CD8-positive, alpha-beta memory T cell (primary cell): ENCODE data around the gene NSG1. TPM values are rescaled to one million over a fixed set of nuclear protein-coding genes. Genes with fewer than 3 reads are reported as not detected.

ENCODE experiments used
- CTCF ChIA-PET: fragments of 350-600 bp; sonication (Branson Sonifier 250); formaldehyde crosslinking; loops from one replicate; lab custom pipeline; 2021; ENCODE audit warnings: antibody characterized with exemption; lab: Charles Lee
- POLR2A ChIA-PET: fragments of 350-600 bp; sonication (Branson Sonifier 250); formaldehyde crosslinking; loops from one replicate; lab custom pipeline; 2021; ENCODE audit warnings: antibody characterized with exemption; lab: Charles Lee
- DNase-seq, 5 donors: peaks; one replicate each; pipeline versions ENCODE4 v3.0.0 to v3.0.0-alpha.2; 2020 to 2022; ENCODE audit warnings: mixed read lengths in 1 of 5
- H3K27ac ChIP-seq: one replicate; pipeline ENCODE4 v1.7.0; 2013; ENCODE audit warnings: low read depth, mild to moderate bottlenecking, low read length, moderate library complexity
- H3K27me3 ChIP-seq: 2 replicates; pipeline ENCODE4 v1.7.0; 2013; ENCODE audit warnings: low read length, mild to moderate bottlenecking; ENCODE audit not compliant: insufficient read depth, poor library complexity, severe bottlenecking
- H3K36me3 ChIP-seq: 2 replicates; pipeline ENCODE4 v1.7.0; 2013; ENCODE audit warnings: mild to moderate bottlenecking, low read length, moderate library complexity; ENCODE audit not compliant: insufficient read depth
- H3K4me1 ChIP-seq: 2 replicates; pipeline ENCODE4 v1.7.0; 2013; ENCODE audit warnings: mild to moderate bottlenecking, low read length, moderate library complexity; ENCODE audit not compliant: insufficient read depth
- H3K4me3 ChIP-seq: 2 replicates; pipeline ENCODE4 v1.7.0; 2013; ENCODE audit warnings: mild to moderate bottlenecking, low read length
- H3K9me3 ChIP-seq: 2 replicates; pipeline ENCODE4 v1.7.0; 2013; ENCODE audit warnings: mild to moderate bottlenecking, low read length
- H3K27ac Mint-ChIP-seq, 8 donors: one replicate each; pipeline ENCODE4 v1.8.0; 2020 to 2021; ENCODE audit warnings: mixed read lengths in 8 of 8, mild to moderate bottlenecking in 6 of 8, inconsistent platforms in 3 of 8, moderate library complexity in 3 of 8
- H3K27me3 Mint-ChIP-seq, 2 donors: one replicate each; pipeline ENCODE4 v1.8.0; 2020 to 2021; ENCODE audit warnings: mixed read lengths in 2 of 2, mild to moderate bottlenecking in 1 of 2, moderate library complexity in 1 of 2
- H3K36me3 Mint-ChIP-seq, 3 donors: one replicate each; pipeline ENCODE4 v1.8.0; 2020 to 2021; ENCODE audit warnings: mixed read lengths in 3 of 3, inconsistent platforms in 1 of 3, mild to moderate bottlenecking in 1 of 3
- H3K4me1 Mint-ChIP-seq, 3 donors: one replicate each; pipeline ENCODE4 v1.8.0; 2020 to 2021; ENCODE audit warnings: mixed read lengths in 3 of 3, inconsistent platforms in 1 of 3, mild to moderate bottlenecking in 1 of 3
- H3K4me3 Mint-ChIP-seq, 7 donors: one replicate each; pipeline ENCODE4 v1.8.0; 2020 to 2021; ENCODE audit warnings: mixed read lengths in 7 of 7, mild to moderate bottlenecking in 6 of 7, moderate library complexity in 4 of 7, inconsistent platforms in 2 of 7
- H3K9me3 Mint-ChIP-seq, 5 donors: one replicate each; pipeline ENCODE4 v1.8.0; 2020 to 2022; ENCODE audit warnings: mixed read lengths in 5 of 5, mild to moderate bottlenecking in 3 of 5, moderate library complexity in 2 of 5, inconsistent platforms in 1 of 5
- polyA plus RNA-seq: library from polyadenylated mRNA; unstranded; fragments of 300-500 nt; fragmentation: Illumina TruSeq; gene quantifications from one replicate; pipeline ENCODE4 v1.2.3, GENCODE V29; 2021
- total RNA-seq, 2 experiments: library from RNA; stranded (reverse); gene quantifications; one replicate each; pipeline ENCODE4 v1.2.3, GENCODE V29; 2021

NSG1 gene
- total and polyA plus RNA-seq, 3 experiments from 2014 or later: 15.1 to 49.8 (median 16.3) TPM

DNA sequence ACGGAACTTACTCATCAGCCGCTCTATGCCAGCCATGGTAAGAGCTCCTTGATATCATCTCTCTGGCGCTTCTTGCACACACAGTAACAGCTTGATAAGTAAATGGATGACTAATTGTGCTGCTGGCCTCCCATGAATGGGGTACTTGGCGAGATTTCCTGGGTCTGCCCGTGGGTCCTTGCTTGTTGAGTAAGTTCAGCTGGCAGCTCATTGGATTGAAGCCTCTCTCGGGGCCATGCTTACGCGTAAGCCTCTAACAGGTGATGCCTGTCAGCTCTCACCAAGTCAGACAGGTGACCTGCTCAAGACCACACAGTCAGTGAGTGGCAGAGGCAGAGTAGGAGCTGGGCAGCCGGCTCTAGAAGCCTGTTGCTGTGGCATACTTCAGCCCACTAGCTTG is 7.7 kb downstream of the NSG1 start:
- H3K9me3 ChIP-seq: no peaks in the 10 kb centered on the region
- no peak overlapping the region for H3K4me3 ChIP-seq
- H3K36me3 ChIP-seq: no peaks in the 10 kb centered on the region
- H3K27ac ChIP-seq: no peak overlapping the region
- DNase-seq: no peak
- CTCF ChIA-PET: interaction anchor here (1.0 kb wide), 1 partner anchor 59 kb away, joined by 3 read pairs; no protein-coding TSS in a partner anchor
- Mint-ChIP-seq H3K36me3 (peaks cover 18 to 86% (median 19%) of the 10 kb centered on the region in 3 donors), H3K27ac (peak overlapping the region in 1 of 8 donors; percentile 66), H3K4me1 (peaks cover 7 to 36% (median 29%) of the 10 kb centered on the region in 3 donors), H3K27me3 (peaks cover 2 to 4% of the 10 kb centered on the region in 2 donors), H3K9me3 (no peaks in the 10 kb centered on the region), H3K4me3 (peak overlapping the region in 1 of 7 donors; percentile 47)
- POLR2A ChIA-PET: interaction anchor here (0.6 kb wide), 1 partner anchor 28 kb away, joined by 5 read pairs; no protein-coding TSS in a partner anchor
- no peaks in the 10 kb centered on the region for H3K4me1 ChIP-seq
- H3K27me3 ChIP-seq: no peaks in the 10 kb centered on the region

DNA sequence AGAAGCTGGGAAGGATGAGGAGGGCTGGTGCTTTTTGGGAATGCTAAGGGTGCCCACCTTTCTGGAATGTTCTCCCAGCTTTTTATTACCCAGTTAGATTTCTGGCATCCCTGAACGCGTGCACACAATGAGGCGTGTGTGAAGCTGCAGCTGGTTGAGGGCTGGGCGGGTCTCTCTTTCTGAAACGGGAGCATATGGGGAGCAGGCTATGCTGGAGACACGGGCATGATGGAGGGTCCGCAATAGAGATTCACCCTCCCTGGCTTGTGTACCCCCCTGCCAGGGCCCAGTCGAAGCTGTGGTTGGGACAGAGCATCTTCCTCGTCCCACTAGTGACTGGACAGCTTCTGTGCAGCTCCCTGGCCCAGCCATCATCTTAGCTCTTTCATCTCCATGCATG is 8.5 kb downstream of the NSG1 start:
- no peak overlapping the region for H3K4me3 Mint-ChIP-seq
- H3K36me3 Mint-ChIP-seq: peaks cover 18 to 88% (median 19%) of the 10 kb centered on the region in 3 donors
- H3K27me3 Mint-ChIP-seq: peaks cover 0 to 4% of the 10 kb centered on the region in 2 donors
- no peak for DNase-seq
- peak overlapping the region in 1 of 8 donors; percentile 31 for H3K27ac Mint-ChIP-seq
- H3K9me3 Mint-ChIP-seq: peaks cover 0 to 2% (median 0%) of the 10 kb centered on the region in 5 donors
- H3K4me1 Mint-ChIP-seq: peaks cover 7 to 39% (median 28%) of the 10 kb centered on the region in 3 donors
- H3K4me3 ChIP-seq: no peak overlapping the region
- no peaks in the 10 kb centered on the region for H3K36me3 ChIP-seq
- no peaks in the 10 kb centered on the region for H3K4me1 ChIP-seq
- ChIA-PET POLR2A (no interaction called here), CTCF (interaction anchor here (1.0 kb wide), 1 partner anchor 60 kb away, joined by 3 read pairs; no protein-coding TSS in a partner anchor)
- H3K9me3 ChIP-seq: no peaks in the 10 kb centered on the region
- H3K27me3 ChIP-seq: no peaks in the 10 kb centered on the region
- H3K27ac ChIP-seq: no peak overlapping the region

DNA sequence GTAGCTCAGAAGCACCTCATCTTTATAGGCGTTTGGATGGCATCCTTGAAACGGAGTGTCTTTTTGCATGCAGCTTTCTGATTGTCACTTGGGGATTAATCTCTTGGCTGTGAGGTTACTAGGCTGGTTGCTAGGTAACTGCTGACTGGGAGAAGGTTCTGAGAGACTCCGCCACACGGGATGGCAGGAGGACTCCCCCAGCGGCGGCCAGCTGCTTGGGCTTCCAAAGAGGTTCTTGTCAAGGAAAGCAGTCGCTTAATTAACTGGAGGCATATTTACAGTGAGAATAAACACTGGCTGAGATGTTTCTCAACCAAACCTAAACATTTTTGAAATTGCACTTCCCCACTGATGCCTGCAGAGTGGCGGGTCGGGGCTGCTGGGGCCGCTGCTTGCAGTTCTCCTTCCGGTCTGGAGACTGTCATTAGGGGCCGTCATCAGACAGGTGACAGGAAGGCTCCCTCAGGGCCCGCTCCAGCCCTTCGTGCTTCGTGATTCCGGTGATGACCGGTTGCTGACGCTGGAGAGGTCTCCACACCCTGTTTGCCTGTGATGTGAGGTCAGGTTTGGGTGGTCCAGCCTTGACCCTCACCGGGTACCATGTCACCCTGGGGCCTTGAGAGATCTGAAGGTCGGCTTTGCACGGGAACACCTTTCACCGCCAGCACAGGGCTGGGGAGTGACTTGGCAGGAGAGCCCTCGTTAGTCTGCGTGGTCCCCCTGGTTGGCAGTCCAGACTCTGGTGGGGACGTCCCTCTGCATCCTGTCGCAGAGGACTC is 9.1 kb downstream of the NSG1 start:
- H3K4me3 Mint-ChIP-seq: no peak overlapping the region
- Histone ChIP-seq H3K27ac (no peak overlapping the region), H3K36me3 (no peaks in the 10 kb centered on the region), H3K27me3 (no peaks in the 10 kb centered on the region), H3K4me1 (no peaks in the 10 kb centered on the region), H3K4me3 (no peak overlapping the region), H3K9me3 (no peaks in the 10 kb centered on the region)
- peaks cover 7 to 40% (median 28%) of the 10 kb centered on the region in 3 donors for H3K4me1 Mint-ChIP-seq
- H3K36me3 Mint-ChIP-seq: peaks cover 18 to 89% (median 19%) of the 10 kb centered on the region in 3 donors
- peaks cover 0 to 4% of the 10 kb centered on the region in 2 donors for H3K27me3 Mint-ChIP-seq
- peak overlapping the region in 2 of 8 donors; percentile 3 to 31 for H3K27ac Mint-ChIP-seq
- POLR2A ChIA-PET: interaction anchor here (0.7 kb wide), 1 partner anchor 20 kb away, joined by 8 read pairs; no protein-coding TSS in a partner anchor
- no peak for DNase-seq
- CTCF ChIA-PET: interaction anchor here (0.7 to 1.0 kb wide), 2 partner anchors 11 to 60 kb away, joined by 3 read pairs; no protein-coding TSS in a partner anchor
- H3K9me3 Mint-ChIP-seq: peaks cover 0 to 2% (median 0%) of the 10 kb centered on the region in 5 donors

DNA sequence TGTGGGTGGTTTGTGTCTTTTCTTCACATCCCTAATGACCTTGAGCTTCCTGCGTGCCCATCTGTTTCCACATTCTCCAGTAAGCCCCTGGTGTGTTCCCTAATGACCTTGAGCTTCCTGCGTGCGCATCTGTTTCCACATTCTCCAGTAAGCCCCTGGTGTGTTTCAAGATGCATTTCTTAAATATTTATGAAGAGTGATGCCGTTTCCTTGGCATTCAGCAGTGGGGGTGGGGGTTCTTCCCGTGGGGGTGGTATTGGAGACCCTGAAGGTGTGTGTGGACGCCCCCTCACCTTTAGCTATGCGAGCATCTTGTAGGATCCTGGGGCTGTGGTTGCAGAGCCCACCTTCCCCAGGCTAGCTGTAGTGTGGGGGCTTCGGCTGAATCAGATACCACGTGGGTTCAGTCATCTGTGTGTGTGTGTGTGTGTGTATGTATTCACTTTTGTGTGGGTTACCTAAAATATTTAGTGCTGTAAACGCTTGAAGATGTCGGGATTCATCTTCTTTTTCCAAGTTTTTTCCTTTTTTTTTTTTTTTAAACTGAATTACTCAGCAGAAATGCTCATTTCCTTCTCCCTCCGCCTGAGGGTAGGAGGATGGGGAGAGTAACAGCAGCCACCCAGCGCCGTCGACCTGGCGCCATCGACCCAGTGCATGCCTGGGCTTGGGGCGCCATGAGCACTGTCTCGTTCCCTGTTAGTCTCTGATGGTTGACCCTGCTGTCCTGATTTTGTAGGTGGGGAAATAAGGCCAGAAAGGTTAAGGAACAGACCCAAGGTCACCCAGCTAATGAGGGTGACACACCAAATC is 9.9 kb downstream of the NSG1 start:
- no peaks in the 10 kb centered on the region for H3K4me1 ChIP-seq
- Mint-ChIP-seq H3K36me3 (peaks cover 14 to 88% (median 18%) of the 10 kb centered on the region in 3 donors), H3K27me3 (peaks cover 0 to 9% of the 10 kb centered on the region in 2 donors), H3K9me3 (peaks cover 0 to 2% (median 0%) of the 10 kb centered on the region in 5 donors), H3K4me1 (peaks cover 7 to 40% (median 24%) of the 10 kb centered on the region in 3 donors), H3K4me3 (no peak overlapping the region), H3K27ac (peak overlapping the region in 2 of 8 donors; percentile 29 to 43)
- no peaks in the 10 kb centered on the region for H3K36me3 ChIP-seq
- ChIA-PET POLR2A (interaction anchor here (0.7 kb wide), 1 partner anchor 21 kb away, joined by 8 read pairs; no protein-coding TSS in a partner anchor), CTCF (interaction anchor here (0.7 kb wide), 1 partner anchor 12 kb away, joined by 3 read pairs; no protein-coding TSS in a partner anchor)
- H3K27ac ChIP-seq: no peak overlapping the region
- DNase-seq: no peak
- H3K9me3 ChIP-seq: no peaks in the 10 kb centered on the region
- H3K27me3 ChIP-seq: no peaks in the 10 kb centered on the region
- no peak overlapping the region for H3K4me3 ChIP-seq

DNA sequence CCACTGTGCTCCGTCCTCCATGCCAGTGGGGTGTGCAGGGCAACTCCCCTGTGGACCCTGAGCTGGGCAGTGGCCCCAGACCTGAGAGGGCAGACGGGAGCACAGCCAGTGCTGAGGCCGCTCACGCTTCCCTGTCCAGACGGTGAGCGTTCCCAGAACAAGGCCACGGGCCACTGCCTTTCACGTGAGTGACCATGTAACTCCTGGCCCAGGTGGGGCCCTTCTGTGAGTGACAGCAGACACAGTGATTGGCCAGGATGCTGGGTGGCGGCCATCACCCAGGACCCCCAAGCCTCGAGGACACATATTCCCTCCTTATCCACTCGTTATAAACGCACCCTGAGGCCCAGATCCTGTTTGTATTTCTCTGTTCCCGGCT is 10.5 kb downstream of the NSG1 start:
- H3K4me3 ChIP-seq: no peak overlapping the region
- H3K36me3 ChIP-seq: no peaks in the 10 kb centered on the region
- CTCF ChIA-PET: no interaction called here
- peaks cover 11 to 83% (median 18%) of the 10 kb centered on the region in 3 donors for H3K36me3 Mint-ChIP-seq
- H3K4me1 Mint-ChIP-seq: peaks cover 7 to 40% (median 21%) of the 10 kb centered on the region in 3 donors
- H3K9me3 ChIP-seq: no peaks in the 10 kb centered on the region
- no peak overlapping the region for H3K27ac ChIP-seq
- peaks cover 0 to 2% (median 0%) of the 10 kb centered on the region in 5 donors for H3K9me3 Mint-ChIP-seq
- H3K4me3 Mint-ChIP-seq: no peak overlapping the region
- peaks cover 0 to 9% of the 10 kb centered on the region in 2 donors for H3K27me3 Mint-ChIP-seq
- no peak for DNase-seq
- H3K4me1 ChIP-seq: no peaks in the 10 kb centered on the region
- POLR2A ChIA-PET: no interaction called here
- H3K27ac Mint-ChIP-seq: peak overlapping the region in 2 of 8 donors; percentile 62 to 72
- H3K27me3 ChIP-seq: no peaks in the 10 kb centered on the region

GRCh38 chr4:4398430-4398829 is 11.5 kb downstream of the NSG1 start:
- no peaks in the 10 kb centered on the region for H3K27me3 ChIP-seq
- H3K4me1 Mint-ChIP-seq: peaks cover 7 to 37% (median 21%) of the 10 kb centered on the region in 3 donors

GRCh38 chr4:4401036-4401435 is 14.1 kb downstream of the NSG1 start:
- no peak for DNase-seq
- Histone ChIP-seq H3K9me3 (no peaks in the 10 kb centered on the region), H3K4me1 (no peaks in the 10 kb centered on the region), H3K27me3 (no peaks in the 10 kb centered on the region), H3K27ac (no peak overlapping the region), H3K4me3 (no peak overlapping the region), H3K36me3 (no peaks in the 10 kb centered on the region)
- H3K4me1 Mint-ChIP-seq: peaks cover 0 to 20% (median 0%) of the 10 kb centered on the region in 3 donors
- peaks cover 4 to 8% of the 10 kb centered on the region in 2 donors for H3K27me3 Mint-ChIP-seq
- H3K9me3 Mint-ChIP-seq: peaks cover 0 to 2% (median 0%) of the 10 kb centered on the region in 5 donors
- H3K4me3 Mint-ChIP-seq: no peak overlapping the region
- peaks cover 5 to 72% (median 18%) of the 10 kb centered on the region in 3 donors for H3K36me3 Mint-ChIP-seq
- POLR2A ChIA-PET: no interaction called here
- CTCF ChIA-PET: no interaction called here
- peak overlapping the region in 1 of 8 donors; percentile 6 for H3K27ac Mint-ChIP-seq

More at GRCh38 chr4:4398430-4398829, 11.5 kb downstream of the NSG1 start:
- Mint-ChIP-seq H3K4me3 (no peak overlapping the region), H3K27me3 (peaks cover 2 to 9% of the 10 kb centered on the region in 2 donors), H3K36me3 (peaks cover 12 to 82% (median 18%) of the 10 kb centered on the region in 3 donors), H3K9me3 (peaks cover 0 to 2% (median 0%) of the 10 kb centered on the region in 5 donors), H3K27ac (no peak overlapping the region)
- Histone ChIP-seq H3K9me3 (no peaks in the 10 kb centered on the region), H3K36me3 (no peaks in the 10 kb centered on the region), H3K4me3 (no peak overlapping the region), H3K4me1 (no peaks in the 10 kb centered on the region), H3K27ac (no peak overlapping the region)
- DNase-seq: no peak
- ChIA-PET CTCF (no interaction called here), POLR2A (no interaction called here)
